Measurements from ENCODE around the gene SERPINC1. TPM values are rescaled to one million over a fixed set of nuclear protein-coding genes. Genes with fewer than 3 reads are reported as not detected.
A peak's percentile ranks its signal among the peaks of the same experiment; 100 is the strongest.

The SERPINC1 gene
- total and polyA plus RNA-seq, 2 of the 13 experiments (the other 11 are each of a cell fraction or from before 2014, with no cell fraction given), result 142 to 205 TPM

- TF ChIP-seq ZNF407 (CRISPR knock-in tag; IDR thresholded peaks at IDR 0.05; ENCODE audit: not compliant biosample characterization) (no peak), RFXAP (CRISPR knock-in tag; IDR thresholded peaks at IDR 0.05; ENCODE audit: borderline replicate concordance) (0 out of 2 replicates have a peak, but pooled peaks have one; percentile 21), NONO (IDR thresholded peaks at IDR 0.05) (no peak), NONO (CRISPR knock-in tag; conservative IDR thresholded peaks at IDR 0.05) (peak; percentile 1; the same call in 1 of the 2 replicates), PRDM15 (CRISPR knock-in tag; IDR thresholded peaks at IDR 0.05) (0 out of 2 replicates have a peak, but pooled peaks have one; percentile 20), TP53 (CRISPR knock-in tag; conservative IDR thresholded peaks at IDR 0.05) (no peak), NR2F1 (CRISPR knock-in tag; IDR thresholded peaks at IDR 0.05) (peak in 1 of 2 experiments; percentile 8; a peak in 1 of 4 replicates), ARHGAP35 (CRISPR knock-in tag; IDR thresholded peaks at IDR 0.05; ENCODE audit: borderline replicate concordance) (peak; percentile 38; the same call in 1 of the 2 replicates), ZNF704 (CRISPR knock-in tag; IDR thresholded peaks at IDR 0.05; ENCODE audit: borderline replicate concordance) (0 out of 2 replicates have a peak, but pooled peaks have one; percentile 16), ZNF766 (CRISPR knock-in tag; IDR thresholded peaks at IDR 0.05; ENCODE audit: borderline replicate concordance) (no peak), SNAI1 (CRISPR knock-in tag; IDR thresholded peaks at IDR 0.05; ENCODE audit: borderline replicate concordance) (0 out of 2 replicates have a peak, but pooled peaks have one; percentile 69), ZNF747 (CRISPR knock-in tag; IDR thresholded peaks at IDR 0.05; ENCODE audit: borderline replicate concordance) (peak; percentile 54)
Observed at GRCh38 chr1:173868266-173869020, 48.7 kb downstream of the SERPINC1 start, which contains the start of gene ZBTB37 (continued).

Data from HepG2 (cell line).